GM21619 (cell line): ENCODE data around the gene KLHL15.
"Not testable (repeated sequence)": the region's sequence is repeated elsewhere in the genome, so short reads cannot be mapped to it uniquely, and the experiment has no call there.

Experiments used
- ATAC-seq: cut with Tn5 transposase; IDR thresholded peaks from one replicate; pipeline ENCODE4 v1.9.1; 2021; ENCODE audit not compliant: unreplicated experiment

Gene KLHL15

GRCh38 chrX:24019448-24019847 is 7.5 kb downstream of the KLHL15 start:
- ATAC-seq: no peak

- no peak for ATAC-seq
Measured at GRCh38 chrX:24018809-24019208, 8.2 kb downstream of the KLHL15 start.

DNA sequence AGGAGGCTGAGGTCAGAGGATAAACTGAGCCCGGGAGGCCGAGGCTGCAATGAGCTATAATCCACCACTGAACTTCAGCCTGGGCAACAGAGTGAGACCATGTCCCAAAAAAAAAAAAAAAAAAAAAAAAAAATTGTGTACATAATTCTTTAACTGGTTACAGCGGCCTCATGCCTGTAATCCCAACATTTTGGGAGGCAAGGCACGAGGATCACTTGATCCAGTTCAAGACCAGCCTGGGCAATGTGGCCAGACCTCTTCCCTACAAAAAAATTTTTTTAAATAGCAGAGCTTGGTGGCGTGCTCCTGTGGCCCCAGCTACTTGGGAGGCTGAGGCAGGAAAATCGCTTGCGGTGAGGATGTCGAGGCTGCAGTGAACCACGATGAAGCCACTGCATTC is 9.3 kb downstream of the KLHL15 start:
- ATAC-seq: no peak

DNA sequence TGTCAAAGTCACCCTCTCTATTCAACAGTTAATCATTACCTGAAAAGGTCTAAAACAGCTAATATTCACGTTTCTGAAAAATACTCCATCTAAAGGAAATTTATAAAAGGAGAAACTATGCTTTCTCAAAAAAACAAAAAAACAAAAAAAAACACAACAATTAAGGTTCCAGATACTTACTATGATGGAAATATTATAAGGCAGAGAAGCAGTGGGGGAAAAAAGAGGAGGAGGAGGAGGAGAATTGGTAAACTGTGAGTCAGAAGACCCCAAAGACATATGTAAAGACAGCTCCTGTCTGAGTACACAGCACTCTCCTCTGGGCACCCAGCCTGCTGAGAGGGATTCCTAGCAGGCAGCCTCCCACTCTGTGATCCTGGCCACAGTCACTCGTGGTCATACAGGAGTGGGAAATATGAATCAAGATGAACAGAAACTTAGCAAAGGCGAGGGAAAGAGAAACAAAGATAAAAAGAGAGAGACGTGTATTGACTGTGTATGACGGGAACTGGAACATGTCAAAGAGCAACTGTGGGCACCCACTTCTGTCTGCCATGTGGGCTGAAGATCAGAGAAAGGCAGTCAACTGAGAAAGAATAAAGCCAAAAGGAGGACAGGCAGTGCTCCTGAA is 12.5 kb downstream of the KLHL15 start:
- ATAC-seq: peak; percentile 73

DNA sequence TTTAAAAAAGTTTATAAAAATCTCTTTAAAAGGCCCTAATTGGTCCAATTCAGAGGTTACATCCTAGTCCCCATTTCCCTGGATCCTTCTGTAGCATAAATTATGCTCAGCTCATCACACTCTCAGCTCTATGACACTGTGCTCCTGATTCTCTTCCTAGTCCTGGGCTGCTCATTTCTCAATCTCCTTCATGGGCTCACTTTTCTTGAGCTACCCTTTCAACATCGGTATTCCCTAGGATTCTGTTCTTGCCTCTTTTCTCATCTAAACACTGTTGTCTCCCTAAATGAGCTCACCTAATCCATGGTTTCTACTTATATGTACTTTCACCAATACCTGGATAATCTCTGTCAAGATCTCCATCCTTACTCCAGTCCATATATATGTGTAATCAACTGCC is 14.7 kb downstream of the KLHL15 start:
- no peak for ATAC-seq

GRCh38 chrX:24005867-24006266 is 21.1 kb downstream of the KLHL15 start:
- ATAC-seq: no peak

GRCh38 chrX:24005028-24005427 is 22.0 kb downstream of the KLHL15 start:
- peak; percentile 56 for ATAC-seq

DNA sequence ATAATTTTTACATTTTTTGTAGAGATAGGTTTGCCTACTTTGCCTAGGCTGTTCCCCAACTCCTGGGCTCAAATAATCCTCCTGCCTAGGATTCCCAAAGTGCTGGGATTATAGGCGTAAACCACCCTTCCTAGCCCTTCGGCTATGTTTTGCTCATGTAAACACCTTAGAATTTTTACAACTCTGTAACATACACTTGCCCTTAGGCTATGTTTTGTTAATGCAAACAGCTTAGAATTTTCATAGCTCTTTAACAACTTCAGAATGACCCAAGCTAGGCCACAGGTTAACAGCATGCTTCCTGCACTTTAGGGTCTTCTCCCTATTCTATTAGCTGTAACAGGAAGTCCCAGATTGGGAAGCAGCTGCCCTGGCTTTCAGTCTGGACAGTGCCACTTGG is 24.2 kb downstream of the KLHL15 start:
- ATAC-seq: no peak

DNA sequence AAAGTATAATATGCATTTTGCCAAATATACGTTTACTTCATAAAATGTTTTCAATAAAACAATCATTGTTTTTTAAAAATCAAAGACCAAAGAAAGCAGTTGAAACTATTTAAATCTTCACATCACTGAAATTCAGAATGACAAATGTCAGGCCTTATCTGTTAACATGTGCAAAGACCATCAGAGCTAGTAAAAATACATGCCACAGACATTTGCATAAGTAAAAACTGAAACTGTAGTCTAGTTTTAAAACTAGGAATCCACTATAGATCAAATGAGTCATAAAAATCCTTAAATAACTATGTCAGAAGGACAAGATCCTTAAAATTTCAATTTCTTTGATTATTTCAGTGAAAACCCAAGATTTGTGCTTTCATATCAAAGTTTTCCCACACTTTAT is 24.8 kb downstream of the KLHL15 start:
- ATAC-seq: peak; percentile 74

- ATAC-seq: no peak
Measured at GRCh38 chrX:23999671-24000070, 27.3 kb downstream of the KLHL15 start.

DNA sequence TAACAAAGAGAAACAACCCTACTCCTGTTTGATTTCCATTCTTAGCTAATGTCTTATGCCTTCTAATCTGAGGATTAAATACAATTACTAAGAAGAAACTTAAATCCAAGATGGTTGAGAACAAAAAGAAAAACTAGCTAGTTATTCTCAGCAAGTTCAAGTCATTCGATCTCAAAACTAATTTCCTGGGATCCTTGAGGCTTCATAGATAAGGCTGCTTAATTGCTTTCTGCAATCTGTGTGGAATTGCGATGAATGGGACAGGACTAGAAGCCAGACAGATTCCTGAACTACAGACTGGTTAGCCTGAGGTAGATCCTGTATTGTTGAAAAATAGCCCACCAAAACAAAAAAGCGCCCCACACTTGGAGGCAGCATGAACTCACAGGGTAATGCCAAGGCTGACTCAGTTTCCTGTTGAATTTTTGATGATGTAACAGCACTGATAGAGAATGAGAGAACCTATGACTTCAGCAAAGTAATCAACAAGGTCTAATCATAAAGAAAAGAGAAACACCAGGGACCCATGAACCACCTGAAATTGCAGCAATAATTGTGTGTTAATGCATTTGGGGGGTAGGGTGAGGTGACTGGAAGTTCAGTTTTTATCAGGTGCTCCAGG is 33.9 kb downstream of the KLHL15 start:
- ATAC-seq: no peak

DNA sequence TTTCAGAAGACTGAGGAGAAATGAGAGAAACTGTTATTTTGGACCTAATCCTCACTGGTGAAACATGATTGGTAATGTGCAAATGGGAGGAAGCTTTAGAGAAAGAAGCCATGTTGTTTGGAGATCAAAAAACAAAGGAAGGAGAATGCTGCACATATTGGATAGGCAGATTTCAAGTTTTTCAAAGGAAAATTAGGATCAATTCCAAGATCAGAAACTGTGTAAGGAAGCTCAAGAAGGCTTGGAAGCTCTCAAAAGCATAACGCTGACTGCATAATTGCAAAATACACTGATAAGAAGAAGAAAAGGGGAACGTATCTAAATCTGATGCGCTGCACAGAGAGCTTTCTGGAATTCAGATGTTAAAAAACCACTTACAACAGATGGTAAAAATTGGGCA is 34.6 kb downstream of the KLHL15 start:
- no peak for ATAC-seq

DNA sequence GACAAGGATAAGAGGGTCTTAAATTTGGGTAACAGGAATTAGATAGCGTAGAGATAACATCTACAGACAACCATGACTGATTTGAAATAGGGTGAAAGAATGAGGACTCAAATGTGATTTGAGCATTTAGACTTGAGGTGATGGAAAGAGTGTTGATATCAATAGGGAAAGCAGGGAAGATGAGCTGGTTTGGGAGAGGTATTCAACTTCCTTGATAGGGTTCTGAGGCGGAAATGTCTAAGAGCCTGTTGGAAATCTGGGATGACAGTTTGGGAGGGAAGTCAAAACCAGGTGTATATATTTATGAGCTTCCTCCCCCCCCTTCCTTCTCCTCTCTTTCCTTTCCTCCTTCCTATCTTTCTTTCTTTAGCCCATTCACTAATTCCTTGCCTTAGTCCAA is 36.5 kb downstream of the KLHL15 start:
- no peak for ATAC-seq

DNA sequence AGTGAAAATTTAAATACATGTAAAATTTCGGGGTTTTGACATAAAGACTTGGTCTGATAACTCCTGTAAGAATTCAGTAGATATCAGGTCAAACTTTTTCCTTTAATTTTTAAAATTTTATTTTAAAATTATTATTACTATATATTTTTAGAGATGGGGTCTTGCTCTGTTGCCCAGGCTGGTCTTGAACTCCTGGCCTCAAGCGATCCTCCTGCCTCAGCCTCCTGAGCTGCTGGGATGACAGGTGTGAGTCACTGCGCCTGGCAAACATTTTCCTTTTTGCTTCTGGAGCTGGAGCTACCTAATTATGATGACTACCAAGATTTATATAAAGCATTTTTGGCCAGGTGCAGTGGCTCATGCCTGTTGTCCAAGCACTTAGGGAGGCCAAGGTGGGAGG is 37.3 kb downstream of the KLHL15 start:
- ATAC-seq: no peak

GRCh38 chrX:23982891-23983290 is 44.1 kb downstream of the KLHL15 start:
- no peak for ATAC-seq

DNA sequence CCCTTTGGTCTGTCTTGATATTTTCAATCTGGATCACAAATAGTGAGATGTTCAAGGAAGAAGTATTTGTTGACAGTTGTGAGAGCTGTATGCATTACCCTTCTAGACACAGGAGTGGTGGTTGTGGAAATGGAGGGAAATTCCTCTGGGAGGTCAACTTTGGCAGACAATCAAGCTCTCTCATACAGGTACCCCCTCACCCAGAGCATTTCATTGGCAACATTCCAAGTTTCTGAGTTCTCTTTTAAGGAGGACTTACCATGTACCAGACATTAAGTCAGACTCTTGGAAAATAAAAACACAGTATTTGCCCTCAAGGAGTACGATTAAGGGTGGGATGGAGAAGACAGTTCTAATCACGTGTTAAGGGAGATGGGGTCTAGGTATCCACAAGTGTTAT is 45.3 kb downstream of the KLHL15 start:
- ATAC-seq: no peak

GRCh38 chrX:23981222-23981621 is 45.8 kb downstream of the KLHL15 start:
- ATAC-seq: no peak

DNA sequence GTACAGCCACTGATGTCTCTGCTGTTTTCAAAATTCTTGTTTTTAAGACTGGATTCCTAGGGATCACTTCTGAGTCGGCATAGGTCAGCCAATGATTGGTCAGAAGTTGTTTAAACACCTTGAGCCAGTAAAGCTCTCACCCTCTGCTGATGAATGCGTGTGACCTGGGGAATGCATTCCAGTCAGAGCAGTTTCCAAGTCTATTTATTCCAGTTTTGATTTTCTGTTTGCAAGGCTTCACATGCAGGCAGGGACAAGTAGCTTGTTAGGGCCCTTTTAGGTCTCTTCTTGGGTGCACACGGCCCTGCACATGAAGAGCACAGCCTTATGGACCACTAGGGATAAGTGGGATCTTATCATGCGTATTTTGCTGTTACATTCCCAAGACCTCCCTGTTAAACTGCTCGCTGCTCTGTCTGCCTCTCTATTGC is 47.0 kb downstream of the KLHL15 start:
- no peak for ATAC-seq

DNA sequence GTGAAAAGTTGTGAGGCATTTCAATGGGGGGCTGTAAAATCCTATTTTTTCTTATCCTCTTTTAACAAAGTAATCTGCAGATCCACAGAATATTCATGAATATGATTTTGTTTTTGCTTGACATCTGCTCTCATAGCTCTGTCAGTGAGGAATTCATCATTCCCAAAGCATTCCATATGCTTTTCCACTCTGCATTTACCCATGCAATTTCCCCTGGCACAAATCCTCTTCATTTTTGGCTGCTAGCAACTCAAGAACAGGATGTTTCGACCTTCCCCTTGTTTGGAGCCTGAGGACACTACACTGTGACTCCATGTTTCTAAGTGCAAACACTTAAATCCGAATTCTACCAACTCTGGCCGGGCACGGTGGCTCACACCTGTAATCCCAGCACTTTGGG is 48.5 kb downstream of the KLHL15 start:
- ATAC-seq: no peak

DNA sequence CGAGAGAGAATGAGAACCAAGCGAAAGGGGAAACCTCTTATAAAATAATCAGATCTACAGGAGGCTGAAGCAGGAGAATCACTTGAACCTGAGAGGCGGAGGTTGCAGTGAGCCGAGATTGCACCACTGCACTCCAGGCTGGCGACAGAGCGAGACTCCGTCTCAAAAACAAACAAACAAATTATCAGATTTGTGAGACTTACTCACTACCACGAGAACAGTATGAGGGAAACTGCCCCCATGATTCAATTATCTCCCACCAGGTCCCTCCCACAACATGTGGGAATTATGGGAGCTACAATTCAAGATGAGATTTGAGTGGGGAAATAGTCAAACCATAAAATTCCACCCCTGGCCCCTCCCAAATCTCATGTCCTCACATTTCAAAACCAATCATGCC is 61.4 kb downstream of the KLHL15 start:
- ATAC-seq: not testable (repeated sequence)

DNA sequence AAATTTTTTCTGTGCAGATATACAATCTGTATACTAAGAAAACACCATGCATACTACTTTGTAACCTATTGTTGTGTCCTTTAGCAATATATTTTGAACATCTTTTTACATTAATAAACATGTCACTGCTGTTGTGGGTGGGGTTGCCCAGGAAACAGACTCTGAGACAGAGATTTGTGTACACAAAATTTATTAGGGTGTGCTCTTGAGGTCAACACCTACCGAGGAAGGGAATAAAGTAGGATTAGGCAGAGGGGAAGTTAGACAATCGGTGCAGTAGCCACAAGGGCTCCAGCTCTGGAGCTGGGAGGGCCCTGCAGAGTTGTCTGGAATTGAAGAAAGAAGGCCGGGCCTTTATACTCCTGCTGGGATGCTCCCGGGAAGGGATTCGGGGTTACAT is 62.8 kb downstream of the KLHL15 start:
- no peak for ATAC-seq

DNA sequence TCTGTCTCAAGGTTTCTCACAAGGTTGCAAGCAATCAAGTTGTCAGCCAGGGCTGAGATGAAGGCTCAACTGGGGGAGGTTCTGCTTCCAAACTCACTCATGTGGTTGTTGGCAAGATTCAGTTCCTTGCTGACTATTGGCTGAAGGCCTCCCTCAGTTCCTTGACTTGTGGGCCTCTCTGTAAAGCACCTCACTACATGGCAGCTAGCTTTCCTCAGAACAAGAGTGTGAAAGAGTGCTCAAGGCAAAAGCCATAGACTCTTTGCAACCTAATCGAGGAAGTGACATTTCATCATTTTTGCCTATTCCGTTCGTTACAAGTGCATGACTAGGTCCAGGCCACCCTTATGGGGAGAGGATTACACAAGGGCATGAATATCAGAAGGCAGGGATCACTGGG is 67.2 kb downstream of the KLHL15 start:
- ATAC-seq: no peak

- no peak for ATAC-seq
Measured at GRCh38 chrX:23954396-23954795, 72.6 kb downstream of the KLHL15 start.
